Prostate gland (tissue), 2 donors: Measurements from ENCODE around the gene FEM1A.

ENCODE experiments used
- POLR2A ChIP-seq: fragments of 450-650 bp; IDR thresholded peaks from one replicate; pipeline ENCODE4 v1.6.1; 2016; ENCODE audit warnings: antibody characterized with exemption, mild to moderate bottlenecking
- POLR2AphosphoS5 ChIP-seq: sonication (generic); formaldehyde crosslinking; IDR thresholded peaks from one replicate; pipeline ENCODE4 v1.6.1; 2017; ENCODE audit warnings: antibody characterized with exemption
- TF ChIP-seq, protein P1 (sequence below), 4 experiments: fragments of 200-600 bp in 2 of 4; fragments of 450-650 bp in 2 of 4; sonication (generic) in 2 of 4; IDR thresholded peaks; 1 replicate in 3 of 4; 2 replicates in 1 of 4; pipeline ENCODE4 v1.5.1; 2016 to 2019; ENCODE audit warnings: antibody characterized with exemption in 4 of 4, mild to moderate bottlenecking in 2 of 4, moderate library complexity in 2 of 4

DNA sequence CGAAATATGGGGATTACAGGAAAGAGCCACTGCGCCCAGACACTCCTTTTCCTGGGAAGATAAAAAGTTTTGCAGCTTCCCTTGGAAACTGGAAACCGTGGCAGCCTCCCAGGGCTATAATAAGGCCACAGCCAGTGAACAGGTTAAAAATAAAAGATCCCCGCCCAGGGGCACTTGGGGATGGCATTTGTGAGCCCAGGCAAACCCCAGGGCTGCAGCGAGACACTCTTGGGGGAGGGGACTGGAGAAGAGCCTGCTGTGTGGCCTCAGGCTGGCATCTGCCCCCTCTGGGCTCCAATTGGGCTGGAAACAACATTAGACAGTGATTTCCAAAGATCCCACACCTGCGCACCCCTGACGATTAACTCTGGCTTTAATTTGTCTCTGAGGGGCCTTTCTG is 11.2 kb downstream of the FEM1A start:
- TF ChIP-seq POLR2AphosphoS5 (no peak), POLR2A (no peak)
- TF ChIP-seq, protein P1, sequence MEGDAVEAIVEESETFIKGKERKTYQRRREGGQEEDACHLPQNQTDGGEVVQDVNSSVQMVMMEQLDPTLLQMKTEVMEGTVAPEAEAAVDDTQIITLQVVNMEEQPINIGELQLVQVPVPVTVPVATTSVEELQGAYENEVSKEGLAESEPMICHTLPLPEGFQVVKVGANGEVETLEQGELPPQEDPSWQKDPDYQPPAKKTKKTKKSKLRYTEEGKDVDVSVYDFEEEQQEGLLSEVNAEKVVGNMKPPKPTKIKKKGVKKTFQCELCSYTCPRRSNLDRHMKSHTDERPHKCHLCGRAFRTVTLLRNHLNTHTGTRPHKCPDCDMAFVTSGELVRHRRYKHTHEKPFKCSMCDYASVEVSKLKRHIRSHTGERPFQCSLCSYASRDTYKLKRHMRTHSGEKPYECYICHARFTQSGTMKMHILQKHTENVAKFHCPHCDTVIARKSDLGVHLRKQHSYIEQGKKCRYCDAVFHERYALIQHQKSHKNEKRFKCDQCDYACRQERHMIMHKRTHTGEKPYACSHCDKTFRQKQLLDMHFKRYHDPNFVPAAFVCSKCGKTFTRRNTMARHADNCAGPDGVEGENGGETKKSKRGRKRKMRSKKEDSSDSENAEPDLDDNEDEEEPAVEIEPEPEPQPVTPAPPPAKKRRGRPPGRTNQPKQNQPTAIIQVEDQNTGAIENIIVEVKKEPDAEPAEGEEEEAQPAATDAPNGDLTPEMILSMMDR (IDR thresholded peaks at IDR 0.05): no peak
